ENCODE measurements around the gene HMGCS1.
"Not testable (repeated sequence)": the region's sequence is repeated elsewhere in the genome, so short reads cannot be mapped to it uniquely, and the experiment has no call there.

- TF ChIP-seq GATA2 (CRISPR knock-in tag; IDR thresholded peaks at IDR 0.05); CTCF (IDR thresholded peaks at IDR 0.05 in 2 of 3, conservative IDR thresholded peaks at IDR 0.05 in 1 of 3; ENCODE audit: insufficient read depth in 2 of 3, low read depth in 1 of 3, low read length in 3 of 3); ATF3 (IDR thresholded peaks at IDR 0.05); ATF3 (CRISPR knock-in tag; conservative IDR thresholded peaks at IDR 0.05); IRF1 (CRISPR knock-in tag; IDR thresholded peaks at IDR 0.05; ENCODE audit: borderline replicate concordance); KLF1 (tag; IDR thresholded peaks at IDR 0.05); POLR2A (conservative IDR thresholded peaks at IDR 0.05); SMAD2 (IDR thresholded peaks at IDR 0.05; ENCODE audit: low read depth, low read length); UBTF (IDR thresholded peaks at IDR 0.05; ENCODE audit: borderline replicate concordance in 1 of 2, low read depth in 2 of 2, low read length in 2 of 2): not testable (repeated sequence)
Measured at GRCh38 chr5:43323488-43323887, 10.3 kb upstream of the HMGCS1 start.
